Uterus (tissue), 2 donors: Measurements from ENCODE around the gene GAPVD1.

Source experiments
- POLR2A ChIP-seq, 2 donors: fragments of 450-650 bp; IDR thresholded peaks; one replicate each; pipeline ENCODE4 v1.6.1; 2016; ENCODE audit warnings: antibody characterized with exemption in 2 of 2, mild to moderate bottlenecking in 1 of 2, moderate library complexity in 1 of 2
- TF ChIP-seq, protein P1 (sequence below), 4 experiments: fragments of 200-600 bp in 2 of 4; fragments of 450-650 bp in 2 of 4; sonication (generic) in 2 of 4; IDR thresholded peaks; one replicate each; pipeline ENCODE4 v1.5.1; 2016 to 2019; ENCODE audit warnings: antibody characterized with exemption in 4 of 4, mild to moderate bottlenecking in 2 of 4, moderate library complexity in 1 of 4

DNA sequence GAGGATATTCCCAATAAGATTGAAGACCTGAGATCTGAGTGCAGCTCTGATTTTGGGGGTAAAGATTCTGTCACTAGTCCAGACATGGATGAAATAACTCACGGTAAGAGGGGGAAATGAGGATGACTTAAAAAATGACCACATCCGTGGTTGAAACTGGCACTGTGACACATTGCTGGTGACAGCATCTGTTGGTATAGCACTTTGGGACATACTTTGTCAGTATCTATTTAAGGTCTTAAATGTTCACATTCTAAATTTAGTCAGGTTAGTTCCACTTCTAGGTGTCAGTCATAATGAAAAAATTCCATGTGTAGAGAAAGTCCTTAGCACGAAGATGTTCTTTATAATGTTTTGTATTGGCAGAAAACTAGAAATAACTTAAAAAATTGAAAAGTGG, 70.9 kb downstream of the GAPVD1 start:
- TF ChIP-seq, protein P1, sequence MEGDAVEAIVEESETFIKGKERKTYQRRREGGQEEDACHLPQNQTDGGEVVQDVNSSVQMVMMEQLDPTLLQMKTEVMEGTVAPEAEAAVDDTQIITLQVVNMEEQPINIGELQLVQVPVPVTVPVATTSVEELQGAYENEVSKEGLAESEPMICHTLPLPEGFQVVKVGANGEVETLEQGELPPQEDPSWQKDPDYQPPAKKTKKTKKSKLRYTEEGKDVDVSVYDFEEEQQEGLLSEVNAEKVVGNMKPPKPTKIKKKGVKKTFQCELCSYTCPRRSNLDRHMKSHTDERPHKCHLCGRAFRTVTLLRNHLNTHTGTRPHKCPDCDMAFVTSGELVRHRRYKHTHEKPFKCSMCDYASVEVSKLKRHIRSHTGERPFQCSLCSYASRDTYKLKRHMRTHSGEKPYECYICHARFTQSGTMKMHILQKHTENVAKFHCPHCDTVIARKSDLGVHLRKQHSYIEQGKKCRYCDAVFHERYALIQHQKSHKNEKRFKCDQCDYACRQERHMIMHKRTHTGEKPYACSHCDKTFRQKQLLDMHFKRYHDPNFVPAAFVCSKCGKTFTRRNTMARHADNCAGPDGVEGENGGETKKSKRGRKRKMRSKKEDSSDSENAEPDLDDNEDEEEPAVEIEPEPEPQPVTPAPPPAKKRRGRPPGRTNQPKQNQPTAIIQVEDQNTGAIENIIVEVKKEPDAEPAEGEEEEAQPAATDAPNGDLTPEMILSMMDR (IDR thresholded peaks at IDR 0.05) = no peak
- TF ChIP-seq POLR2A (IDR thresholded peaks at IDR 0.05) = no peak
